Measurements from ENCODE around the gene BRAF.

The BRAF gene

GRCh38 chr7:140903741-140904480, 20.8 kb downstream of the BRAF start:
- TF ChIP-seq, protein P1, sequence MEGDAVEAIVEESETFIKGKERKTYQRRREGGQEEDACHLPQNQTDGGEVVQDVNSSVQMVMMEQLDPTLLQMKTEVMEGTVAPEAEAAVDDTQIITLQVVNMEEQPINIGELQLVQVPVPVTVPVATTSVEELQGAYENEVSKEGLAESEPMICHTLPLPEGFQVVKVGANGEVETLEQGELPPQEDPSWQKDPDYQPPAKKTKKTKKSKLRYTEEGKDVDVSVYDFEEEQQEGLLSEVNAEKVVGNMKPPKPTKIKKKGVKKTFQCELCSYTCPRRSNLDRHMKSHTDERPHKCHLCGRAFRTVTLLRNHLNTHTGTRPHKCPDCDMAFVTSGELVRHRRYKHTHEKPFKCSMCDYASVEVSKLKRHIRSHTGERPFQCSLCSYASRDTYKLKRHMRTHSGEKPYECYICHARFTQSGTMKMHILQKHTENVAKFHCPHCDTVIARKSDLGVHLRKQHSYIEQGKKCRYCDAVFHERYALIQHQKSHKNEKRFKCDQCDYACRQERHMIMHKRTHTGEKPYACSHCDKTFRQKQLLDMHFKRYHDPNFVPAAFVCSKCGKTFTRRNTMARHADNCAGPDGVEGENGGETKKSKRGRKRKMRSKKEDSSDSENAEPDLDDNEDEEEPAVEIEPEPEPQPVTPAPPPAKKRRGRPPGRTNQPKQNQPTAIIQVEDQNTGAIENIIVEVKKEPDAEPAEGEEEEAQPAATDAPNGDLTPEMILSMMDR (IDR thresholded peaks at IDR 0.05; ENCODE audit: extremely low read depth, insufficient read depth, missing control alignments) = no peak
- no peak for DNase-seq (ENCODE audit: low spot score)
- in situ Hi-C loops (cut with MboI; ENCODE audit: low pct_unique_long_range_greater_than_20kb, low sequenced_read_pairs, unreplicated experiment) = no loop called here

DNA sequence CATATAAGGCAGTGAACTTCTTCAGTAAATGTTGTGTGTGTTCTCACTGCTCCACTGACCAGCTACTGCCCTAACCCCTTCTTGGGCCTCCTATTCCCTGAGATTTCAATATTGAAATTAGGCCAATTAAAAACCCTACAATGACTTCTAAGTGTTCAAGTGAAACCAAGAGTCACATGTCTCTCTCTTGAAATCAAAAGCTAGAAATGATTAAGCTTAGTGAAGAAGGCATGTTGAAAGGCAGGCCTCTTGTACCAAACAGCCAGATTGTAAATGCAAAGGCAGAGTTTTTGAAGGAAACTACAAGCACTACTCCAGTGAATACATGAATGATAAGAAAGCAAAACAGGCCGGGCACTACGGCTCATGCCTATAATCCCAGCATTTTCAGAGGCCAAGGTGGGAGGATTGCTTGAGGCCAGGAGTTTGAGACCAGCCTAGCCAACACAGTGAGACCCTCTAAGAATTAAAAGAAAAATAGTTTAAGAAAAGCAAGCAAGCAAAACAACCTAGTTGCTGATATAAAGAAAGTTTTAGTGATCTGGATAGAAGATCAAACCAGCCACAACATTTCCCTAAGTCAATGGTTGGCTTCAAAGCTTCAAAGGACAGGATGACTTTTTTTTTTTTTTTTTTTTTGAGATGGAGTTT, 22.3 kb downstream of the BRAF start:
- TF ChIP-seq, protein P1 (IDR thresholded peaks at IDR 0.05; ENCODE audit: extremely low read depth, insufficient read depth, missing control alignments) = no peak
- in situ Hi-C loops (cut with MboI; ENCODE audit: low pct_unique_long_range_greater_than_20kb, low sequenced_read_pairs, unreplicated experiment) = no loop called here
- no peak for DNase-seq (ENCODE audit: low spot score)

- in situ Hi-C loops (cut with MboI; ENCODE audit: low pct_unique_long_range_greater_than_20kb, low sequenced_read_pairs, unreplicated experiment) = no loop called here
- TF ChIP-seq, protein P1 (IDR thresholded peaks at IDR 0.05; ENCODE audit: extremely low read depth, insufficient read depth, missing control alignments) = no peak
- DNase-seq (ENCODE audit: low spot score) = no peak
Measured at GRCh38 chr7:140901941-140902302, 22.8 kb downstream of the BRAF start.

- TF ChIP-seq, protein P1 (IDR thresholded peaks at IDR 0.05; ENCODE audit: extremely low read depth, insufficient read depth, missing control alignments) = peak; percentile 5
- in situ Hi-C loops (cut with MboI; ENCODE audit: low pct_unique_long_range_greater_than_20kb, low sequenced_read_pairs, unreplicated experiment) = no loop called here
- DNase-seq (ENCODE audit: low spot score) = no peak
Measured at GRCh38 chr7:140899883-140900282, 24.8 kb downstream of the BRAF start.

- DNase-seq (ENCODE audit: low spot score) = no peak
- in situ Hi-C loops (cut with MboI; ENCODE audit: low pct_unique_long_range_greater_than_20kb, low sequenced_read_pairs, unreplicated experiment) = no loop called here
Measured at GRCh38 chr7:140898786-140899536, 25.8 kb downstream of the BRAF start.

GRCh38 chr7:140896996-140897395, 27.7 kb downstream of the BRAF start:
- in situ Hi-C loops (cut with MboI; ENCODE audit: low pct_unique_long_range_greater_than_20kb, low sequenced_read_pairs, unreplicated experiment) = no loop called here
- TF ChIP-seq, protein P1 (IDR thresholded peaks at IDR 0.05; ENCODE audit: extremely low read depth, insufficient read depth, missing control alignments) = no peak
- no peak for DNase-seq (ENCODE audit: low spot score)

More at GRCh38 chr7:140898786-140899536, 25.8 kb downstream of the BRAF start:
- TF ChIP-seq, protein P1 (IDR thresholded peaks at IDR 0.05; ENCODE audit: extremely low read depth, insufficient read depth, missing control alignments) = no peak

Data from GM13977 (cell line).